PC-9 (cell line): ENCODE measurements around the gene CTNNA3. TPM values are rescaled to one million over a fixed set of nuclear protein-coding genes. Genes with fewer than 3 reads are reported as not detected.

Source experiments
- BruUV-seq: library from RNA; stranded (reverse); fragments of 400-500 nt; replicated peaks from 2 replicates; lab custom pipeline; 2021; lab: Mats Ljungman, UMichigan
- CTCF ChIA-PET: fragments of 300-600 bp; sonication (Branson Sonifier 250); formaldehyde crosslinking; loops from one replicate; lab custom pipeline; 2022; ENCODE audit warnings: antibody characterized with exemption; lab: Charles Lee
- POLR2A ChIA-PET: fragments of 300-600 bp; sonication (Branson Sonifier 250); formaldehyde crosslinking; loops from one replicate; lab custom pipeline; 2022; ENCODE audit warnings: antibody characterized with exemption; ENCODE audit not compliant: unreplicated experiment; lab: Charles Lee
- DNase-seq, 2 experiments: peaks; one replicate each; pipeline versions ENCODE4 v3.0.0 to v3.0.0-alpha.2; 2015 to 2022; ENCODE audit warnings: mixed read lengths in 1 of 2
- H2AFZ ChIP-seq: fragments of 200-600 bp; sonication (generic); 2 replicates; pipeline ENCODE4 v1.8.1; 2017; ENCODE audit warnings: antibody characterized with exemption
- H3F3A ChIP-seq: fragments of 200-600 bp; sonication (generic); 2 replicates; pipeline ENCODE4 v1.8.1; 2017; ENCODE audit warnings: antibody characterized with exemption, mild to moderate bottlenecking, low read depth; ENCODE audit not compliant: insufficient read depth
- H3K27ac ChIP-seq: fragments of 200-600 bp; sonication (generic); 2 replicates; pipeline ENCODE4 v1.6.1; 2016; ENCODE audit warnings: mixed run types
- H3K27me3 ChIP-seq: fragments of 200-600 bp; sonication (generic); 2 replicates; pipeline ENCODE4 v1.6.1; 2016; ENCODE audit warnings: low read depth, mixed run types; ENCODE audit not compliant: insufficient read depth
- H3K36me3 ChIP-seq: fragments of 200-600 bp; sonication (generic); 2 replicates; pipeline ENCODE4 v1.6.1; 2016; ENCODE audit warnings: low read depth, mixed run types
- H3K4me1 ChIP-seq: fragments of 200-600 bp; sonication (generic); replicated peaks from 2 replicates; pipeline ENCODE4 v1.6.1; 2016; ENCODE audit warnings: mixed run types; ENCODE audit not compliant: insufficient read depth
- H3K4me2 ChIP-seq: fragments of 200-600 bp; sonication (generic); 2 replicates; pipeline ENCODE4 v1.6.1; 2017; ENCODE audit warnings: mixed run types
- H3K4me3 ChIP-seq: fragments of 200-600 bp; sonication (generic); 2 replicates; pipeline ENCODE4 v1.6.1; 2016; ENCODE audit warnings: mixed run types
- H3K79me2 ChIP-seq: fragments of 200-600 bp; sonication (generic); 2 replicates; pipeline ENCODE4 v1.6.1; 2017; ENCODE audit warnings: low read depth, mixed run types
- H3K9me2 ChIP-seq: fragments of 200-600 bp; sonication (generic); 2 replicates; pipeline ENCODE4 v1.8.1; 2017; ENCODE audit warnings: mild to moderate bottlenecking; ENCODE audit not compliant: insufficient read depth
- H3K9me3 ChIP-seq: fragments of 200-600 bp; sonication (generic); 2 replicates; pipeline ENCODE4 v1.8.1; 2016; ENCODE audit warnings: low read depth; ENCODE audit not compliant: insufficient read depth
- H4K20me1 ChIP-seq: fragments of 200-600 bp; sonication (generic); 2 replicates; pipeline ENCODE4 v1.8.1; 2017; ENCODE audit not compliant: insufficient read depth
- EZH2 ChIP-seq: fragments of 200-600 bp; sonication (generic); IDR thresholded peaks from 2 replicates; pipeline ENCODE4 v1.8.0; 2017; ENCODE audit warnings: antibody characterized with exemption, low read depth
- intact Hi-C: fragments of 100-400 bp; cut with micrococcal nuclease; formaldehyde crosslinking; loops from one replicate; pipeline ENCODE4 v1.10.0; 2022; ENCODE audit not compliant: unreplicated experiment
- total RNA-seq: library from RNA; stranded (reverse); gene quantifications from 2 replicates; pipeline ENCODE4 v1.2.3, GENCODE V29; 2021
- TF ChIP-seq, protein P1 (sequence below): fragments of 200-600 bp; sonication (generic); conservative IDR thresholded peaks from 2 replicates; pipeline ENCODE4 v1.6.1; 2017; ENCODE audit warnings: mixed run types, antibody characterized with exemption, mild to moderate bottlenecking, moderate library complexity

CTNNA3 gene
- total RNA-seq, 1 experiment from 2014 or later, result not detected

DNA sequence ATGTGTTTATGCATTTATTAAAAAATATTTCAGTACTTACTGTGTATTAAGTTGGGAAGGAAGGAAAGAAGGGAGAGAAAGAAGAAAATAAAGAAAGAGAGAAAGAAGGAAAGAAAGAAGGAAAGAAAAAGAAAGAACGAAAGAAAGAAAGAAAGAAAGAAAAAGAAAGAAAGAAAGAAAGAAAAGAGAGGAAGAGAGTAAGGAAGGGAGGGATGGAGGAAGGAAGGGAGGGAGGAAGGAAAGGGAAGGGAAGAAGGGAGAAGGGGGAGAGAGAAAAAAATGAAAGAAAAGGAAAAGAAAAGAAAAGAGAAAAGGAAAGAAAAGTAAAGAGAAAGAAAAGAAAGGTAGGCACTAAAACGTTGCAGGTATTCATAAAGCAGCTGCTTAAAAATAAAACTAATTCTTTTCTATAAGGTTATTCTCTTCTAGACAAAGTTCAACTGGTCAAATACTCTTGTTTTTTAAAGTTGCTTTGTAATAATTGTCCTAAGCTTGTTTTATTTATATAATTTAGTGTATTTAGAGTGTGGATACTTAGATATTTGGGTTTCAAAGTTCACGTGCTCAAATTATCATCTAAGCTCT lies 1473.4 kb downstream of the CTNNA3 start:
- no peaks in the 10 kb centered on the region for H3K36me3 ChIP-seq
- H3K4me1 ChIP-seq, result no peaks in the 10 kb centered on the region
- H3K27me3 ChIP-seq, result no peaks in the 10 kb centered on the region
- H3K4me3 ChIP-seq, result no peak overlapping the region
- H4K20me1 ChIP-seq, result no peaks in the 10 kb centered on the region
- no peak overlapping the region for H3K27ac ChIP-seq
- CTCF ChIA-PET, result no interaction called here
- no peak for DNase-seq
- H3K79me2 ChIP-seq, result no peaks in the 10 kb centered on the region
- H3F3A ChIP-seq, result no peaks in the 10 kb centered on the region
- TF ChIP-seq EZH2, result no peak
- TF ChIP-seq, protein P1, sequence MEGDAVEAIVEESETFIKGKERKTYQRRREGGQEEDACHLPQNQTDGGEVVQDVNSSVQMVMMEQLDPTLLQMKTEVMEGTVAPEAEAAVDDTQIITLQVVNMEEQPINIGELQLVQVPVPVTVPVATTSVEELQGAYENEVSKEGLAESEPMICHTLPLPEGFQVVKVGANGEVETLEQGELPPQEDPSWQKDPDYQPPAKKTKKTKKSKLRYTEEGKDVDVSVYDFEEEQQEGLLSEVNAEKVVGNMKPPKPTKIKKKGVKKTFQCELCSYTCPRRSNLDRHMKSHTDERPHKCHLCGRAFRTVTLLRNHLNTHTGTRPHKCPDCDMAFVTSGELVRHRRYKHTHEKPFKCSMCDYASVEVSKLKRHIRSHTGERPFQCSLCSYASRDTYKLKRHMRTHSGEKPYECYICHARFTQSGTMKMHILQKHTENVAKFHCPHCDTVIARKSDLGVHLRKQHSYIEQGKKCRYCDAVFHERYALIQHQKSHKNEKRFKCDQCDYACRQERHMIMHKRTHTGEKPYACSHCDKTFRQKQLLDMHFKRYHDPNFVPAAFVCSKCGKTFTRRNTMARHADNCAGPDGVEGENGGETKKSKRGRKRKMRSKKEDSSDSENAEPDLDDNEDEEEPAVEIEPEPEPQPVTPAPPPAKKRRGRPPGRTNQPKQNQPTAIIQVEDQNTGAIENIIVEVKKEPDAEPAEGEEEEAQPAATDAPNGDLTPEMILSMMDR, result no peak
- H3K9me3 ChIP-seq, result no peaks in the 10 kb centered on the region
- no peak overlapping the region for H3K4me2 ChIP-seq
- H2AFZ ChIP-seq, result no peak overlapping the region
- H3K9me2 ChIP-seq, result no peaks in the 10 kb centered on the region
- intact Hi-C loops, result loop anchor here (10.0 kb wide), 1 partner anchor 62 kb away; no protein-coding TSS in a partner anchor
- POLR2A ChIA-PET, result no interaction called here
- no TSS peak for BruUV-seq

DNA sequence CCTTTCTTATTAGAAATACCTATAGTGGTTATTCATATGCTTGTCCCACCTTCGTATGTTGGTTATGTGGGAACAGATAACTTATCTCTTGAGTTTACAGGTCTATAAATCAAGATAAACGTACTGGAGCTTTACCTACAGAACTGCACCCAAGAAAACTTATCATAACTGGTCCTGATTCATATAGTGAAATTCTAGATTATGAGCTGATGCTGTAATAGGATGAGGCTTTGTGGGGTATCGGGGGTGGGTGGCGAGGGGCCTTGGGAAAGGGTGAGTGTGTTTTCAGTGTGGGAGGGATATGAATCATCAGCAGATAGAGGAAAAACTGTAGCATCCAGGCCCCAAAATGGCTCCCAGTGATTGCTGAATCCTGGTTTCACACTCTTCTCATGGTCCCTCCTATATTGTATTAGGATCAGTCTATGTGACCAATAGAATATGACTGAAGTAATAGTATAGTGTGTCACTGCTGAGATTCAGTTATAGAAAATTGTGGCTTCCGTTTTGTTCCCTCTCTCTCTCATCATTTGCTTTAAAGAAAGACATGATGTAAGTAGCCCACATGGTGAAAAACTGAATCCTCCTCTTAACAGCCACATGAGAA lies 1476.9 kb downstream of the CTNNA3 start:
- no peaks in the 10 kb centered on the region for H3F3A ChIP-seq
- no peaks in the 10 kb centered on the region for H3K79me2 ChIP-seq
- H2AFZ ChIP-seq, result no peak overlapping the region
- TF ChIP-seq, protein P1, result no peak
- TF ChIP-seq EZH2, result no peak
- ChIA-PET POLR2A (interaction anchor here (0.7 kb wide), 1 partner anchor 121 kb away, joined by 3 read pairs; no protein-coding TSS in a partner anchor), CTCF (no interaction called here)
- BruUV-seq, result no TSS peak
- no peak overlapping the region for H3K27ac ChIP-seq
- no peak overlapping the region for H3K4me3 ChIP-seq
- no peaks in the 10 kb centered on the region for H3K4me1 ChIP-seq
- intact Hi-C loops, result no loop called here
- H3K9me2 ChIP-seq, result no peaks in the 10 kb centered on the region
- no peak for DNase-seq
- H3K27me3 ChIP-seq, result no peaks in the 10 kb centered on the region
- no peaks in the 10 kb centered on the region for H3K36me3 ChIP-seq
- no peaks in the 10 kb centered on the region for H4K20me1 ChIP-seq
- no peaks in the 10 kb centered on the region; the same call in 1 of the 2 replicates for H3K9me3 ChIP-seq
- no peak overlapping the region for H3K4me2 ChIP-seq

DNA sequence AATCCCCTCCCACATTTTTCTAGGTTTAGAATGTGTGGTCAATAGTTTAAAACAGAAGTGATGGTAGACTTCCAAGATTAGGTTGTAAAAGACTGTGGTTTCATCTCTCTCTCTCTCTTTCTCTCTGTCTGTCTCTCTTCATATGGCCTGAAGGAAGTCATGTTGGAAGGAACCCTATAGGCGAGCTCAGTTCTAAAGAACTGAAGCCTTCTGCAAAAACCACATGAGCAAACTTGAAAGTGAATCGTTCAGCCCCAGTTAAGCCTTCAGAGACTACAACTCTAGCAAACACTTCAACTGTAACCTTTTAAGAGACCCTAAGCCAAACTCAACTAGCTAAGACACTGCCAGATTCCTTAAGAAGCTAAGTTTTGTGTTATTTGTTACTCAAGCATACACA lies 1477.7 kb downstream of the CTNNA3 start:
- ChIA-PET POLR2A (no interaction called here), CTCF (no interaction called here)
- H3K27ac ChIP-seq, result no peak overlapping the region
- H3K9me2 ChIP-seq, result no peaks in the 10 kb centered on the region
- TF ChIP-seq, protein P1, result no peak
- TF ChIP-seq EZH2, result no peak
- no peak overlapping the region for H3K4me3 ChIP-seq
- intact Hi-C loops, result no loop called here
- no peaks in the 10 kb centered on the region; the same call in 1 of the 2 replicates for H3K9me3 ChIP-seq
- BruUV-seq, result no TSS peak
- no peaks in the 10 kb centered on the region for H3K79me2 ChIP-seq
- no peak for DNase-seq
- no peak overlapping the region for H2AFZ ChIP-seq
- no peaks in the 10 kb centered on the region; the same call in 1 of the 2 replicates for H3F3A ChIP-seq
- no peaks in the 10 kb centered on the region for H4K20me1 ChIP-seq
- H3K4me1 ChIP-seq, result no peaks in the 10 kb centered on the region
- no peaks in the 10 kb centered on the region for H3K36me3 ChIP-seq
- no peak overlapping the region for H3K4me2 ChIP-seq
- H3K27me3 ChIP-seq, result no peaks in the 10 kb centered on the region
